HUES64 (cell line): Measurements from ENCODE around the gene CCDC78.

Source experiments
- H3K27ac ChIP-seq: 2 replicates; pipeline ENCODE4 v1.7.0; 2013; ENCODE audit warnings: low read depth, low read length, inconsistent platforms
- H3K27me3 ChIP-seq: 2 replicates; pipeline ENCODE4 v1.6.1; 2013; ENCODE audit warnings: mild to moderate bottlenecking, low read length; ENCODE audit not compliant: insufficient read depth
- H3K36me3 ChIP-seq: 2 replicates; pipeline ENCODE4 v1.6.1; 2013; ENCODE audit warnings: mild to moderate bottlenecking, low read length; ENCODE audit not compliant: insufficient read depth
- H3K4me1 ChIP-seq: 2 replicates; pipeline ENCODE4 v1.6.1; 2013; ENCODE audit warnings: mild to moderate bottlenecking, low read length, moderate library complexity; ENCODE audit not compliant: insufficient read depth
- H3K4me3 ChIP-seq: 2 replicates; pipeline ENCODE4 v1.5.1; 2013; ENCODE audit warnings: mild to moderate bottlenecking, low read length, moderate library complexity
- H3K9ac ChIP-seq: 2 replicates; pipeline ENCODE4 v1.6.1; 2013; ENCODE audit warnings: mild to moderate bottlenecking, low read depth, low read length
- H3K9me3 ChIP-seq: 2 replicates; pipeline ENCODE4 v1.6.1; 2013; ENCODE audit warnings: low read depth, low read length; ENCODE audit not compliant: insufficient read depth
- WGBS: fragments of 150-250, 120-280 bp; methylation state at CpG from one replicate; pipeline ENCODE4 v1.1.7; 2013; ENCODE audit warnings: missing lambda C conversion rate; 5-methylcytosine and 5-hydroxymethylcytosine counted together

Gene CCDC78

DNA sequence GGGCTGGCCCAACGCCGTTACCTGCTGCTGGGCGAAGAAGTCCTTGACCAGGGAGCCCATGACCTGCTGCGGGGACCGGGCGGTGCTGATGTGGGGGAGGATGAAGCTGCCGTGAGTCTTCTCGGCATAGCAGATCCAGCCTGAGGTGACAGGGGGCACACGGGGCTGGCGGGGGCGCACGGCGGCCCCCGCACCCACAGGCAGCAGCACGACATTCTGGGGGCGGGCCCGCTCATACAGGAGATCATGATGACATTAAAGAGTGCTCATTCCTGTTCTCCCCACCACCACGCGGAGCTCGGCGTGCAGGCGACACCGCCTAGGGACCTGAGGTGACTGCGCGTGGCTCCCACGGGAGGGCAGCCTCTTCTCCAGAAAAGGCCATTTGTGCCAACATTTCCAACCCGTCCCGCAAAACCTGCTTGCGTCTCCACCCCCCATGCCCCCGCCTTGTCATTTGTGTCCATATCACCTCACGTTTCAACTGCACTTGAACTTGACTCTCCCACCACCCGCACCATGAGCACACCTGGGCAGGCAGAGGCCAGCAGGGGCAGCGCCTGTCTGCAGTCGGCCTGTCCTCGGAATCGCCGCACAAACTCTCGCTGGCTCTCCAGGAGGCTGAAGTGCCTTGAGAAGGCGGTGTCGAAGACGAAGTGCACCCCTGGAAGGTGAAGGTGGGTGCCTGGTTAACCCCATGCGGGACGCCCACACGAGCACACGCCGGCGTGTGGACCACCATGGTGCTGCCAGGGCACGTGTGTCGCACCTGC, 8.2 kb upstream of the CCDC78 start:
- peaks cover 27% of the 10 kb centered on the region for H3K36me3 ChIP-seq
- H3K9ac ChIP-seq, result no peak overlapping the region
- H3K4me3 ChIP-seq, result no peak overlapping the region
- 94% methylated on average over 49 of the region's 49 CpGs for WGBS
- H3K9me3 ChIP-seq, result no peaks in the 10 kb centered on the region
- H3K4me1 ChIP-seq, result 0 out of 2 replicates have a peak, but pooled peaks cover 5% of the 10 kb centered on the region
- H3K27me3 ChIP-seq, result no peaks in the 10 kb centered on the region
- no peak overlapping the region for H3K27ac ChIP-seq

DNA sequence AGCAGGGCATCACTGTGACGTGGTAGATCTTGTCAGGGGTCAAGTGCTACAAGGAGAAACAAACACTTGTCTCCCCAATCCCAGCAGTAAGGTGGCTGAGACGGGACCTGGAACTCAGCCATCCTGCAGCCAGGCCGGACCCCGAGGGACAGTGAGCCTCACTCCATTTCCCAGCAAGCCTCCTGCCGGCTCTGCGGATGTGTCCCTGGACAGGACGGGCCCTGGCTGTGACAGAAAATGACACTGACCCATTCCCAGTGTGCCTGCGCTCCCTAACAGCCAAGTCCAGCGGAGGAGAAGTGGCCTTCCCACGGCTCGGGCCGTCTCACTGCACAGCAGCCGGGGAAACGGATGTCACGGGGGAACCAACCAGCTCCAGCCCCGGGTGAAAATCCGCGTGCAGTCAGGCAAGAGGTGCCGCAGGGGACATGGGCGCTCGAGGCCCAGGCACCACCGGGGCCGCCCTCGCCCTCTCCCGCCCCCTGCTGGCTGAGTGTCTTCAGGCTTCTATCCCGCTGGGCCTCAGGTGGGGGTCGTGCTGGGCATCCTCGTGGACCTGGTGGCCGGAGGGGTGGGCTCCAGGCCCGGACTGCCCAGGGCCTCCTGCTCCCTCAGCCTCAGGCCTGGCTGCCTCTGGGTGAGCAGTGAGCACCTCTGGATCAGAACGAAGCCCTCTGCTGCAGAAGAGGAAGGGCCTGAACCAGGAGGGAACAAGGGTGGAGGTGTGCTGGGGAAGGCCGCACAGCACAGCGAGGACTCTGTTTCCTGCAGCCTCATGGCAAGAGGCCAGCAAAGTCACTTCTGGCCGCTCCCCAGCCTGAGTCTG, 7.4 kb upstream of the CCDC78 start:
- Histone ChIP-seq H3K27me3 (no peaks in the 10 kb centered on the region), H3K9ac (no peak overlapping the region), H3K4me1 (0 out of 2 replicates have a peak, but pooled peaks cover 5% of the 10 kb centered on the region), H3K27ac (no peak overlapping the region), H3K36me3 (peaks cover 27% of the 10 kb centered on the region), H3K9me3 (no peaks in the 10 kb centered on the region), H3K4me3 (no peak overlapping the region)
- WGBS, result 87% methylated on average over 34 of the region's 34 CpGs

DNA sequence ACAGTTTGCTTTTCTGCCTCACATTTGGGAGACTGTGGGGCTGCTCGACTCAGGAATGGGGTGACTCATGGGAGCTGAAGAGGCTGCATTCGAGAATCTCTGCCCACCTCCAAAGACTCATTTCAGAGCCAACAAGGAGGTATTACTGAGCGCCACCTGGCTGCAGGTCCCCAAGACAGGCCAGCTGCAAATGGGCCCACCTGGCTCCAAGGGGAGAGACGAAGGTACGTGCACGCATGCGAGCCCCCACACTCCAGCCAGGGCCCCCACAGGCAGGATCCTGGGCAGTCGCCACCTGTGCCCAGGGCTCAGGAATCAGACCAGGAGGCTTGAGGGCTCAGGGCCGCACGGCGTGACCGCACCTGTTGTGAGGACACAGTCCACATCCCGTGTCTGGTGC, 6.7 kb upstream of the CCDC78 start:
- Histone ChIP-seq H3K9ac (no peak overlapping the region), H3K36me3 (peaks cover 27% of the 10 kb centered on the region), H3K27ac (no peak overlapping the region), H3K27me3 (no peaks in the 10 kb centered on the region), H3K4me3 (no peak overlapping the region), H3K4me1 (0 out of 2 replicates have a peak, but pooled peaks cover 5% of the 10 kb centered on the region), H3K9me3 (no peaks in the 10 kb centered on the region)
- 92% methylated on average over 13 of the region's 13 CpGs for WGBS

DNA sequence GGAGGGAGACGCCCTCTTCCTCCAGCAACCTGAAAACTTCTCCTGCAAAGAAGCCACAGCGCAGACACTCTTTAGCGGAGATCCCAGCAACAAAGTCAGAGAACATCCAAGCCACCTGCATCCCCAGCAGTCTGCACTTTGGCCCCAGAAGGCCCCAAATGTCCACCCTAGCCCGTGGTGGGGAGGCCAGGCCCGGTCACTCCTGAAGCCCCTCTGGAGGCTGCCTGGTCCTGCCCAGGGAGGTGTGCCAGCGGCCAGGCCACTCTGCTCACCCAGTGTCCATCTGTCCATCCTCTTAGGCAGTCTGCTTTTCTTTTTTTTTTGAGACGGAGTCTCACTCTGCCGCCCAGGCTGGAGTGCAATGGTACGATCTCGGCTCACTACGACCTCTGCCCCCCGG, 6.1 kb upstream of the CCDC78 start:
- Histone ChIP-seq H3K4me3 (no peak overlapping the region), H3K4me1 (no peaks in the 10 kb centered on the region), H3K9ac (no peak overlapping the region), H3K36me3 (peaks cover 27% of the 10 kb centered on the region), H3K27ac (no peak overlapping the region), H3K27me3 (peaks cover 5% of the 10 kb centered on the region), H3K9me3 (no peaks in the 10 kb centered on the region)
- WGBS, result 95% methylated on average over 12 of the region's 12 CpGs

DNA sequence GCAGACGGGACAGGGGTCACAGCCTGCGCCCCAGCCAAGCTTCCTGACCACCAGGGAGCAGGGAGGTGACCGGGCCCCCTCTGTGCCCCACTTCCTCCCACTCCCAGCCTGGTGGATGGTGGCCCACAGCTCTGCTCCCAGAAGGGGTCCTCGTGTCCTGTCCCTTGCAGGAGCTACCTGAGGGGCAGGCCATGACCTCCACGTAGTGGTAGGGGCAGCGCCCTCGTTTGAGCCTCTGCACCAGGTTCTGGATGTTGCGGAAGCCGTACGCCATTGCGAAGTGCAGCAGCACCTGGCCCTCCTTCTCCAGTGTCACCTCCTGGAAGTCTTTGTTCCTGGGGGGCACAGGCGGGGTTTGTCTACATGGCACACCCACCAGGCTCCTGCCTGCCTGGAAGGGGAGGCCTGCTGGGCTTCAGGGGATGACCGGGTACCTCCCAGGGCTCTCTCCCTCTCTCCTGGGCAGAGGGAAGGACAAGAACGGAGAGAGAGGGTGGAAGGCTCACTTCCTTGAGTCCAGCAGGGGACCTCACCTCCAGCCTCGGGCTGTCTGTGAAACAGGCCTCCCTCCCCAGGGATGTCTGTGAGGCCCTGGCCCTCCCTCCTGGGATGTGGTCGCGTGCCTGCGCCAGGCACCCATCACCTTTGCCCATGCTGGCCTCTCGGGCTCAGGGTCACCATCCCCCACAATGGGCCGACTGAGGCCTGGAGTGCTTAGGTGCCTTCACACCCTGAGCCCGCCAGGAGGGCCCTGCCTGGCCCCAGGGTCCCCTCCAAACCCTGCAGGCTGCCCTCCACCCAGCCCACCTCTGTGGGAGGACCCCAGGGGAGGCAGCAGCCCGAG, 4.6 kb upstream of the CCDC78 start:
- Histone ChIP-seq H3K9ac (no peak overlapping the region), H3K9me3 (no peaks in the 10 kb centered on the region), H3K4me3 (no peak overlapping the region), H3K4me1 (no peaks in the 10 kb centered on the region; the same call in 1 of the 2 replicates), H3K36me3 (peaks cover 20% of the 10 kb centered on the region), H3K27ac (no peak overlapping the region), H3K27me3 (peaks cover 17% of the 10 kb centered on the region)
- 89% methylated on average over 22 of the region's 22 CpGs for WGBS

DNA sequence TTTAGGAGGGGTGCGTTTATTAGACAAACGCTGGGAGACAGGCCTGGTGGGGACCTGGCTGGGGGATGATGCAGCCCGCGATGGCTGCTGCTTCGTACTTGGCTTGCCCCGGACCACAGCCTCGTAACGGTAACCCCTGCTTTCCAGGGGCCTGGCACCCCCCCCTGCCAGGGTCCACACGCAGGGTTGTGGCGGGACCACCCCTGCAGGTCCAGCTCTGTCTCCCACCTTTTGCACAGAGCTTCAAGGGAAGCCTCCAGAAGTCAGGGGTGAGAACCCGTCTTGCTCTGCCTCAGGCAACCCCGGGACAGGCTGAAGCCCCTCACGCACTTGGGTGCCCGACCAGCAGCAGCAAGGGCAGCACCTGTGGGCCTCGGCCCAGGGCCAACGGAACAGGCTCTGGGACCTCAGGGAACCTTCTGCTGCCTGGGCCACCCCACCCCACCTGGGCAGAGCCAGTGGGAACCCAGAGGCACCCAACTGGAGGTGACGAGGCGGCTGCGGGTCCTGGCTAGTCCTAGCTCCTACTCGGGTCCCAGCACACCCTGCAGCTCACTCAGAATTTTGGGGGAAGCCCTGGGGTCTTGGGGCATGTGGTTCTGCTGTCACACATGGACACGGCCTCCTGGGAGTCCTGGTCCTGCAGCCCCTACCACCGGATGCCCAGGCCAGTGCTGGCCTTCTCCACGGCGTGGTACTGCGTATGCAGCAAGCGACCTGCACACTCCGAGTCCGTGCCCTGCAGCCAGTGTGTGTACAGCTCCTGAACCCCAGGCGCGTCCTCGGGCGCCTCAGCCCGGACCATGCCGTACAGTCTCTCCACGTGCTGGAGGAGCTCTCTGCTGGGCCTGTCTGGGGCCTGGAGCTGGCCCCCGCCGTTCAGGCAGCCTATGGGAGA, 3.8 kb upstream of the CCDC78 start:
- H3K27ac ChIP-seq, result no peak overlapping the region

DNA sequence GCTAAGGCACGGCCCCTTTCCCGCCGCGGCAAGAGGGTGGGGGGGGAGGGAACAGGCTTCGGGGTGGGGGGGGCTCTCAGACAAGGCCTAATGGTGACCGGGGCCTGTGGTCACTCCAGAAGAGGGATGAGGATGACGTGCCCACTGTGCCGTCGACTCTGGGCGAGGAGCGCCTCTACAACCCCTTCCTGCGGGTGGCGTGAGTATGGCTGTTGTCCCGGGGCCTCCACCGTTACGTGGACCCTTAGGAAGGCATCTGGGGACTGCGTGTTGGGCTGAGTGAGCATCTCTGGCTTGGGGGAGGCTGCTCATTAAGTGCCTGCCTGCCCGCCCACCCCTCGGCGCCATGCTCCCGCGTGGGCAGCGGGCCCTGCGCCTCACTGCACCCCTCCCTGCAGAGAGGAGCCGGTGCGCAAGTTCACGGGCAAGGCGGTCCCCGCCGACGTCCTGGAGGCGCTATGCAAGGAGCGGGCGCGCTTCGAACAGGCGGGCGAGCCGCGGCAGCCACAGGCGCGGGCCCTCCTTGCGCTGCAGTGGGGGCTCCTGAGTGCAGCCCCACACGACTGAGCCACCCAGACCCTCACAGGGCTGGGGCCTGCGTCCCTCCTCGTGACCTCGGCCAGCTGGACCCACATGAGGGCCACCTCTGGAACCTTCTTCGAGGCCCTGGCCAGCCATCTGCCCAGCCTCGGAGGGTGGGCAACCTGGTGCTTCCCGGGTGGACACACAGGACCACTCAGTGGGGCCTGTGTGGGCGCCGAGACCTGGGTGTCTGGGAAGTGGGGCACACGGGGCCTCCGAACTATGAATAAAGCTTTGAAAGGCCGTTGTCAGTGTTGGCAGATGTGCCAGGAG, 2.9 kb upstream of the CCDC78 start:
- H3K9me3 ChIP-seq, result no peaks in the 10 kb centered on the region
- H3K4me3 ChIP-seq, result peak overlapping the region; percentile 64
- H3K9ac ChIP-seq, result peak overlapping the region; percentile 69; the same call in 1 of the 2 replicates
- no peaks in the 10 kb centered on the region; the same call in 1 of the 2 replicates for H3K4me1 ChIP-seq
- peaks cover 24% of the 10 kb centered on the region for H3K27me3 ChIP-seq
- H3K36me3 ChIP-seq, result peaks cover 12% of the 10 kb centered on the region
- 75% methylated on average over 55 of the region's 55 CpGs for WGBS
- H3K27ac ChIP-seq, result no peak overlapping the region

More for the DNA sequence above, 3.8 kb upstream of the CCDC78 start:
- H3K27me3 ChIP-seq, result peaks cover 24% of the 10 kb centered on the region
- H3K4me3 ChIP-seq, result no peak overlapping the region
- no peak overlapping the region for H3K9ac ChIP-seq
- no peaks in the 10 kb centered on the region for H3K9me3 ChIP-seq
- H3K36me3 ChIP-seq, result peaks cover 15% of the 10 kb centered on the region
- 92% methylated on average over 37 of the region's 37 CpGs for WGBS
- no peaks in the 10 kb centered on the region; the same call in 1 of the 2 replicates for H3K4me1 ChIP-seq

DNA sequence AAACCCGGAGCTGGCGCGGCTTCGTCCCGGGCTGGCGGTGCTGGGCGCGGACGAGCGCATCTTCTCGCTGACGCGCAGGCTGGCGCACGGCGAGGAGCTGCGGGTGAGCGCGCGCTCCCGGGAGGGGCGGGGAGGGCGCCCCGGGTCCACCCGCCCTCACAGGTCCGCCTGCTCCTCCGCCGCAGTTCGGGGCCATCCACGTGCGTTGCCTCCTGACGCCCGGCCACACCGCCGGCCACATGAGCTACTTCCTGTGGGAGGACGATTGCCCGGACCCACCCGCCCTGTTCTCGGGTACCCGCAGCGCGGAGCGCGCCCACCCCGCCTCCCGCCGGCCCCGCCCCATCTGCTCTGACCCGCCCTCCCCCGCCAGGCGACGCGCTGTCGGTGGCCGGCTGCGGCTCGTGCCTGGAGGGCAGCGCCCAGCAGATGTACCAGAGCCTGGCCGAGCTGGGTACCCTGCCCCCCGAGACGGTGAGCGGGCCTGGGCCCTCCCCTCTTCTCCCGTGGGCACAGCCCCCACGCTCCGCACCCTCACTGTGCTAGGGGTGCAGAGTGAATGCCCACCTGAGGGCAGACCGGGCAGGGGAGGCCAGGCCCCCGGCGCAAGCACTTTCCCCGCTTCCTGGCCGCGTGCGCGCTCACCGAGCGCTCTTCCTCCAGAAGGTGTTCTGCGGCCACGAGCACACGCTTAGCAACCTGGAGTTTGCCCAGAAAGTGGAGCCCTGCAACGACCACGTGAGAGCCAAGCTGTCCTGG, 2.1 kb upstream of the CCDC78 start:
- H3K27ac ChIP-seq, result no peak overlapping the region
- 1% methylated on average over 76 of the region's 80 CpGs for WGBS

DNA sequence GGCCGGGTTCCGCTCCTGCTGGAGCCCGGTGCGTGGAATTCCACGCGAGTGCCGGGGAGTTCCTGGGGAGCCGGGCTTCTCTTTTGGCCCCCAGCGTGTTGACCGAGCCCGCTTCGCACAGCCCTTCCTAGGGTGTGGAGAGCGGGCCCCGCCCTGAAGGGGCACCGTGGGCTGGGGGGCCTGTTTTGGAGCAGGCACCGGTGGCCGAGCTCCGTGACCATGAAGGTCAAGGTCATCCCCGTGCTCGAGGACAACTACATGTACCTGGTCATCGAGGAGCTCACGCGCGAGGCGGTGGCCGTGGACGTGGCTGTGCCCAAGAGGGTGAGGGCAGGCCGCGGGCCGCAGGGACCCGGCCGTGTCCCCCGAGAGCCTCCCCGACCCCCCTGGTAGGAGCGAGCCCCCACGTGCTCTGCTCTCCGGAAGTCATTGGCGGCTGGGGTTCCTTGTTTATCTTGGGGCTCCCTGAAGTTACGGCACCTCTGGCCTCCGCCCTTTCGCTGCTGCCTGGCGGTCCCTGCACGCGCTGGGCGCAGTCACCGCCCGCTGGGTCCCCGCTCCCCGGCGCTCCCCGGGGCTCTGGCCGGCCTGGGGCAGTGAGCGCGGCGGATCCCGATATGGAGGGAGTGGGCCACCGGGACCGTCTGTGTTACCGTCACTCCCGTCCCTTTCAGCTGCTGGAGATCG, 1.2 kb upstream of the CCDC78 start:
- H3K27me3 ChIP-seq, result peaks cover 24% of the 10 kb centered on the region
- H3K9me3 ChIP-seq, result no peaks in the 10 kb centered on the region
- no peak overlapping the region for H3K27ac ChIP-seq
- peaks cover 7% of the 10 kb centered on the region; the same call in 1 of the 2 replicates for H3K36me3 ChIP-seq
- H3K4me1 ChIP-seq, result no peaks in the 10 kb centered on the region; the same call in 1 of the 2 replicates
- 2% methylated on average over 61 of the region's 61 CpGs for WGBS
- peak overlapping the region; percentile 42 for H3K9ac ChIP-seq
- peak overlapping the region; percentile 64 for H3K4me3 ChIP-seq

More for the DNA sequence above, 2.1 kb upstream of the CCDC78 start:
- peaks cover 7% of the 10 kb centered on the region for H3K36me3 ChIP-seq
- H3K4me1 ChIP-seq, result no peaks in the 10 kb centered on the region; the same call in 1 of the 2 replicates
- peaks cover 24% of the 10 kb centered on the region for H3K27me3 ChIP-seq
- no peaks in the 10 kb centered on the region for H3K9me3 ChIP-seq
- H3K9ac ChIP-seq, result peak overlapping the region; percentile 69
- H3K4me3 ChIP-seq, result peak overlapping the region; percentile 64
